NCI-H2107 treated with DMSO at 0.1 percent for 48 hours (cell line): ENCODE results near the gene CSDE1.

Experiments used
- DNase-seq: peaks from one replicate; lab custom pipeline; 2025; ENCODE audit not compliant: unreplicated experiment; lab: John Stamatoyannopoulos, UW

Gene CSDE1

GRCh38 chr1:114750780-114751179, 7.0 kb downstream of the CSDE1 start:
- peak; percentile 96 for DNase-seq

GRCh38 chr1:114749835-114750234, 7.9 kb downstream of the CSDE1 start:
- DNase-seq, result no peak

GRCh38 chr1:114746450-114747121, 11.2 kb downstream of the CSDE1 start:
- DNase-seq, result no peak

- no peak for DNase-seq
Measured at GRCh38 chr1:114745291-114745690, 12.5 kb downstream of the CSDE1 start.

- DNase-seq, result no peak
Measured at GRCh38 chr1:114741963-114742746, 15.6 kb downstream of the CSDE1 start.

GRCh38 chr1:114740331-114740730, 17.5 kb downstream of the CSDE1 start:
- DNase-seq, result no peak

- no peak for DNase-seq
Measured at GRCh38 chr1:114737314-114737849, 20.4 kb downstream of the CSDE1 start.

- DNase-seq, result no peak
Measured at GRCh38 chr1:114735479-114735878, 22.3 kb downstream of the CSDE1 start.

- no peak for DNase-seq
Measured at GRCh38 chr1:114729782-114730181, 28.0 kb downstream of the CSDE1 start.

- DNase-seq, result no peak
Measured at GRCh38 chr1:114728553-114728952, 29.2 kb downstream of the CSDE1 start.

- DNase-seq, result no peak
Measured at GRCh38 chr1:114725230-114725629, 32.6 kb downstream of the CSDE1 start.

GRCh38 chr1:114723915-114724314, 33.9 kb downstream of the CSDE1 start:
- DNase-seq, result no peak

GRCh38 chr1:114723457-114723856, 34.3 kb downstream of the CSDE1 start:
- no peak for DNase-seq

- DNase-seq, result no peak
Measured at GRCh38 chr1:114720492-114720891, 37.3 kb downstream of the CSDE1 start.

- DNase-seq, result no peak
Measured at GRCh38 chr1:114719424-114719787, 38.4 kb downstream of the CSDE1 start.

- no peak for DNase-seq
Measured at GRCh38 chr1:114718661-114719423, 38.9 kb downstream of the CSDE1 start.

GRCh38 chr1:114716304-114717170, 41.2 kb downstream of the CSDE1 start, which contains the start of gene NRAS:
TSS of gene NRAS (minus strand) at chr1:114716771. CDS start at chr1:114716160, 611 bp downstream.
- peak; percentile 69 for DNase-seq

- no peak for DNase-seq
Measured at GRCh38 chr1:114715952-114716303, 41.9 kb downstream of the CSDE1 start.

- no peak for DNase-seq
Measured at GRCh38 chr1:114712977-114713376, 44.8 kb downstream of the CSDE1 start.

- no peak for DNase-seq
Measured at GRCh38 chr1:114710360-114710759, 47.4 kb downstream of the CSDE1 start.

- no peak for DNase-seq
Measured at GRCh38 chr1:114707604-114708003, 50.2 kb downstream of the CSDE1 start.
